ENCODE data around the gene AAGAB. TPM values are rescaled to one million over a fixed set of nuclear protein-coding genes. Genes with fewer than 3 reads are reported as not detected.
"Not testable (repeated sequence)": the region's sequence is repeated elsewhere in the genome, so short reads cannot be mapped to it uniquely, and the experiment has no call there.

Gene AAGAB
- total RNA-seq, 3 donors from 2014 or later (not counting 1 experiment from before 2014, with no cell fraction given): 41.1 to 44.3 (median 42.5) TPM

DNA sequence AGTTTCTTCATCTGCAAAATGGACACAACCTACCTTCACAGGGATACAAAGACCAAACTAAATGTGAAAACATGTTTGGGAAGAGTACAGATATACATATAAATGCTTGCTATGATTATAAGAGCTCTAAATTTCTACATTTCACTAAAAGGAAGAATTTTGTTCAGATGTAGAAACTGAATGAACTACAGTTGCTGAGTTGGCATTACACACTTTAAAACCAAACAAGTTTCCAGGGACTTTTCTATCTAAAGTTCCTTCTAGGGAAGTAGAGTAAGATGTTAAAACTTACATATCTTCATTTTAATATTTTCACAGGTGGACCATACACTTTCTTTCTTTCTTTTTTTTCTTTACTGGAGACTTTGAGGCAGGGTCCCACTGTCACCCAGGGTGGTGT is 4.6 kb downstream of the AAGAB start:
- Mint-ChIP-seq H3K4me1 (peaks cover 45 to 46% of the 10 kb centered on the region in 2 donors), H3K4me3 (no peak overlapping the region), H3K27me3 (ENCODE audit: low read depth in 2 of 2) (no peaks in the 10 kb centered on the region), H3K27ac (no peak overlapping the region), H3K9me3 (peaks cover 0 to 2% of the 10 kb centered on the region in 2 donors), H3K36me3 (peaks cover 7% of the 10 kb centered on the region)
- Histone ChIP-seq H3K9me3 (ENCODE audit: control insufficient read depth, insufficient read depth, low read length) (no peaks in the 10 kb centered on the region), H3K4me1 (ENCODE audit: control insufficient read depth, insufficient read depth, low read length) (peaks cover 11% of the 10 kb centered on the region), H3K4me3 (ENCODE audit: low read length) (no peak overlapping the region), H3K27ac (ENCODE audit: low read length) (no peak overlapping the region), H3K27me3 (ENCODE audit: control insufficient read depth, insufficient read depth, low read length) (no peaks in the 10 kb centered on the region), H3K36me3 (ENCODE audit: control insufficient read depth, insufficient read depth, low read length) (peaks cover 3% of the 10 kb centered on the region)
- ATAC-seq (no peak), DNase-seq (no peak)
- intact Hi-C loops (cut with micrococcal nuclease): loop anchor here (5.0 to 10.0 kb wide), 2 partner anchors 163 to 1035 kb away; no protein-coding TSS in a partner anchor
- TF ChIP-seq, protein P1, sequence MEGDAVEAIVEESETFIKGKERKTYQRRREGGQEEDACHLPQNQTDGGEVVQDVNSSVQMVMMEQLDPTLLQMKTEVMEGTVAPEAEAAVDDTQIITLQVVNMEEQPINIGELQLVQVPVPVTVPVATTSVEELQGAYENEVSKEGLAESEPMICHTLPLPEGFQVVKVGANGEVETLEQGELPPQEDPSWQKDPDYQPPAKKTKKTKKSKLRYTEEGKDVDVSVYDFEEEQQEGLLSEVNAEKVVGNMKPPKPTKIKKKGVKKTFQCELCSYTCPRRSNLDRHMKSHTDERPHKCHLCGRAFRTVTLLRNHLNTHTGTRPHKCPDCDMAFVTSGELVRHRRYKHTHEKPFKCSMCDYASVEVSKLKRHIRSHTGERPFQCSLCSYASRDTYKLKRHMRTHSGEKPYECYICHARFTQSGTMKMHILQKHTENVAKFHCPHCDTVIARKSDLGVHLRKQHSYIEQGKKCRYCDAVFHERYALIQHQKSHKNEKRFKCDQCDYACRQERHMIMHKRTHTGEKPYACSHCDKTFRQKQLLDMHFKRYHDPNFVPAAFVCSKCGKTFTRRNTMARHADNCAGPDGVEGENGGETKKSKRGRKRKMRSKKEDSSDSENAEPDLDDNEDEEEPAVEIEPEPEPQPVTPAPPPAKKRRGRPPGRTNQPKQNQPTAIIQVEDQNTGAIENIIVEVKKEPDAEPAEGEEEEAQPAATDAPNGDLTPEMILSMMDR (IDR thresholded peaks at IDR 0.05): no peak

DNA sequence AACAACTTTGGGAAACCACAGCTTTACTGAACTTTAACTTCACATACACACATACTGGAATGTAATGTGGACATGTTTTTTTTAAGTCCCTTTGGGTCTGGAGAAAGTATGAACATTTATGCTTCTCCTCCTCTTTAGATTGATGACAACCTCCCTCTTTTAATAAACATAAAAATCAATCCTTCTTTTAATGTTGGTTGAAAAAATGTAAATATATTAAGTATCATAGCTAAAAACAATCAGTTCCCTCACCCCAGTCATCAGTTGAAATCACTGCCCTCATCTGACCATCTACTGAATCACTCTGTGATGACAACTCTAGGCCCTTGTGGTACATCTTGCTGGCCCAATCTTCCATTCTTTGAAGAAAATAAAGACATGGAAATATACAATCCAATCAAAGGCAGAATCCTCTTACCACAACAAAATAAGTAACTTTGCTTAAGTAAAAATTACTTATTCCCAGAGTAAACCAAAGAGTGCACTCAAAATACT is 6.4 kb downstream of the AAGAB start:
- Histone ChIP-seq H3K27me3 (ENCODE audit: control insufficient read depth, insufficient read depth, low read length) (no peaks in the 10 kb centered on the region), H3K4me1 (ENCODE audit: control insufficient read depth, insufficient read depth, low read length) (peaks cover 2% of the 10 kb centered on the region), H3K9me3 (ENCODE audit: control insufficient read depth, insufficient read depth, low read length) (no peaks in the 10 kb centered on the region), H3K36me3 (ENCODE audit: control insufficient read depth, insufficient read depth, low read length) (peaks cover 3% of the 10 kb centered on the region), H3K4me3 (ENCODE audit: low read length) (no peak overlapping the region), H3K27ac (ENCODE audit: low read length) (no peak overlapping the region)
- DNase-seq (no peak), ATAC-seq (no peak)
- TF ChIP-seq, protein P1 (IDR thresholded peaks at IDR 0.05): no peak
- H3K27me3 Mint-ChIP-seq (ENCODE audit: low read depth in 2 of 2): no peaks in the 10 kb centered on the region
- peaks cover 0 to 2% of the 10 kb centered on the region in 2 donors for H3K9me3 Mint-ChIP-seq
- H3K4me1 Mint-ChIP-seq: peaks cover 31 to 39% of the 10 kb centered on the region in 2 donors
- H3K27ac Mint-ChIP-seq: no peak overlapping the region
- H3K36me3 Mint-ChIP-seq: peaks cover 7% of the 10 kb centered on the region
- no peak overlapping the region for H3K4me3 Mint-ChIP-seq
- intact Hi-C loops (cut with micrococcal nuclease): no loop called here

DNA sequence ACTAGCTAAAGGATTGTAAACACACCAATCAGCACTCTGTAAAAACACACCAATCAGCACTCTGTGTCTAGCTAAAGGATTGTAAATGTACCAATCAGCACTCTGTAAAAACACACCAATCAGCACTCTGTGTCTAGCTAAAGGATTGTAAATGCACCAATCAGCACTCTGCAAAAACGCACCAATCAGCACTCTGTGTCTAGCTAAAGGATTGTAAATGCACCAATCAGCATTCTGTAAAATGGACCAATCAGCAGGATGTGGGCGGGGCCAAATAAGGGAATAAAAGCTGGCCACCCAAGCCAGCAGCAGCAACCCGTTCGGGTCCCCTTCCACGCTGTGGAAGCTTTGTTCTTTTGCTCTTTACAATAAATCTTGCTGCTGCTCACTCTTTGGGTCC is 7.9 kb downstream of the AAGAB start:
- H3K9me3 Mint-ChIP-seq; H3K4me3 ChIP-seq (ENCODE audit: low read length); H3K27ac Mint-ChIP-seq; H3K27me3 ChIP-seq (ENCODE audit: control insufficient read depth, insufficient read depth, low read length); H3K27me3 Mint-ChIP-seq (ENCODE audit: low read depth in 2 of 2); H3K36me3 Mint-ChIP-seq; H3K36me3 ChIP-seq (ENCODE audit: control insufficient read depth, insufficient read depth, low read length); H3K4me1 ChIP-seq (ENCODE audit: control insufficient read depth, insufficient read depth, low read length); intact Hi-C loops (cut with micrococcal nuclease); DNase-seq; ATAC-seq; H3K27ac ChIP-seq (ENCODE audit: low read length); H3K9me3 ChIP-seq (ENCODE audit: control insufficient read depth, insufficient read depth, low read length); H3K4me3 Mint-ChIP-seq: not testable (repeated sequence)
- WGBS (ENCODE audit: insufficient coverage): 96% methylated on average over 5 of the region's 5 CpGs
- peaks cover 40 to 41% of the 10 kb centered on the region in 2 donors for H3K4me1 Mint-ChIP-seq

DNA sequence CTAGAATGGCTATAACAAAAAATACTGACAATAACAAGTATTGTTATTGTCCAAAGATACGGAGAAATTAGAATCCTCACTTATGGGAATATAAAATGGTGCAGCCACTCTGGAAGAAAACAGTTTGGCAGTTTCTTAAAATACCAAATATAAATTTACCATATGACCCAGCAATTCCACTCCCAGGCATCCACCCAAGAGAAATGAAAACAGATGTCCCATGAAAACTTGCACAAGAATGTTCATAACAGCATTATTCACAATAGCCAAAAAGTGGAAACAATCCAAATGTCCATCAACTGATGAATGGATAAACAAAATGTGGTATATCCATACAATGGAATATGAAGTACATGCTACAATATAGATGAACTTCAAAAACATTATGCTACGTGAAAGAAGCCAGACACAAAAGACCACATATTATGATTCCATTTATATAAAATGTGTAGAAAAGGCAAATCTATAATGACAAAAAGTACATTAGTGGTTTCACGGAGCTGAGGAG is 9.4 kb downstream of the AAGAB start:
- Mint-ChIP-seq H3K27ac (no peak overlapping the region), H3K9me3 (peaks cover 0 to 2% of the 10 kb centered on the region in 2 donors), H3K4me3 (no peak overlapping the region), H3K27me3 (ENCODE audit: low read depth in 2 of 2) (no peaks in the 10 kb centered on the region), H3K4me1 (peaks cover 49 to 54% of the 10 kb centered on the region in 2 donors), H3K36me3 (peaks cover 7% of the 10 kb centered on the region)
- H3K36me3 ChIP-seq (ENCODE audit: control insufficient read depth, insufficient read depth, low read length): peaks cover 3% of the 10 kb centered on the region
- intact Hi-C loops (cut with micrococcal nuclease): no loop called here
- H3K4me3 ChIP-seq (ENCODE audit: low read length): no peak overlapping the region
- H3K4me1 ChIP-seq (ENCODE audit: control insufficient read depth, insufficient read depth, low read length): peaks cover 8% of the 10 kb centered on the region
- no peaks in the 10 kb centered on the region for H3K27me3 ChIP-seq (ENCODE audit: control insufficient read depth, insufficient read depth, low read length)
- TF ChIP-seq, protein P1 (IDR thresholded peaks at IDR 0.05): no peak
- H3K9me3 ChIP-seq (ENCODE audit: control insufficient read depth, insufficient read depth, low read length): no peaks in the 10 kb centered on the region
- ATAC-seq (no peak), DNase-seq (no peak)
- H3K27ac ChIP-seq (ENCODE audit: low read length): no peak overlapping the region
- 89% methylated on average over 1 of the region's 3 CpGs for WGBS (ENCODE audit: insufficient coverage)

Measured in natural killer cell (primary cell).